ENCODE measurements around the gene SLC8A2.

Gene SLC8A2

DNA sequence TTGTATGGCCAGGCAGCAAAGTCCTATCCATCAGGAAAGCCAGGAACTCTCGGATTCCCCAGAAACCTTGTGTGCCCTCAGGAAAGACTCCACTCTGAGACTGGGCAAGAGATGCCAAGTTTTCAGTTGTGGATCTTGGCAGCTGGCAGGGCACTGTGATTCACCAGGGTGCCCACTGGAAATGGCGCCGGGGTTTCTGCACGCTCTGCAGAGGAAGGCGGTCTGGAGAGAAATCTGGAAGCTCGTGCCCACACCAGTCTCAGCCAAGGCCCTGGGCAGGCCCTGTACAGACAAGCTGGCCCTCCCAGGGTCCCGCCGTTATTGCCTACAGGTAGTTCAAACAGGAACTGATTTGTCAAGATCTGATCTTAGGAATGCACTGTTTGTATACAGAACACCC is 38.3 kb upstream of the SLC8A2 start:
- H3K4me1 ChIP-seq (ENCODE audit: insufficient read depth, low read length): peaks cover 5% of the 10 kb centered on the region; the same call in 1 of the 2 replicates
- no peak overlapping the region for H3K9ac ChIP-seq (ENCODE audit: low read depth, low read length)
- H3K36me3 ChIP-seq (ENCODE audit: insufficient read depth, low read length): peaks cover 2% of the 10 kb centered on the region; the same call in 1 of the 2 replicates
- no peaks in the 10 kb centered on the region for H3K9me3 ChIP-seq (ENCODE audit: control insufficient read depth, insufficient read depth, low read length)

DNA sequence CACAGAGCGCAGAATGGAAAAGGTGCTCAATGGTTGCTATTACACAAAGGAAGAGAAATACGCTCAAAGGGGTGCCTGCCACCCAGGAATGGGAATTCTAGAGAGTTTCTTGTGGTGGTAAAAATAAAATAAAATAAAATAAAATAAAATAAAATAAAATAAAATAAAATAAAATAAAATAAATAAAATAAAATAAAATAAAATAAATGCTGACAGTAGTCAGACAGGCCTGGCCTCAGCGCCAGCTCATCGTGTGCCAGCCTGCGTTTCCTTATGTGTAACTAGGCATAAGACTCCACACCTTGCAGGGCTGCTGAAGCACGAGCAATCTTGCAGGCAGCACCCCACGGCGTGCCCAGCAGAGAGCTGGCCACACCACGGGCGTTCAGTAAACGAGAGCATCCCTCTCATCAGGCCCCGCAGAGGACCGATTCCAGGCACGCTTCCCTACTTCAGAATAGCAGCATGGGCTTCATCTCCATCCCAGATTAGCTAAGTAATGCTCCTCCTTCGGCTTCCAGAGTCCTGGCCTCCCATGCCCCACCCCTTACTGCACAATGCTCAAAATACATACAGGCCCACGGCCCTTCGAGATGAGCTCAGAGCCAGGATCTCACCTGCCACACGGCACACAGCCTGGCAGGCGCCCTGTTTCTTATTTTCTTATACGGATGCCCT is 37.6 kb upstream of the SLC8A2 start:
- Histone ChIP-seq H3K9me3 (ENCODE audit: control insufficient read depth, insufficient read depth, low read length) (no peaks in the 10 kb centered on the region), H3K36me3 (ENCODE audit: insufficient read depth, low read length) (peaks cover 2% of the 10 kb centered on the region; the same call in 1 of the 2 replicates), H3K9ac (ENCODE audit: low read depth, low read length) (no peak overlapping the region)

DNA sequence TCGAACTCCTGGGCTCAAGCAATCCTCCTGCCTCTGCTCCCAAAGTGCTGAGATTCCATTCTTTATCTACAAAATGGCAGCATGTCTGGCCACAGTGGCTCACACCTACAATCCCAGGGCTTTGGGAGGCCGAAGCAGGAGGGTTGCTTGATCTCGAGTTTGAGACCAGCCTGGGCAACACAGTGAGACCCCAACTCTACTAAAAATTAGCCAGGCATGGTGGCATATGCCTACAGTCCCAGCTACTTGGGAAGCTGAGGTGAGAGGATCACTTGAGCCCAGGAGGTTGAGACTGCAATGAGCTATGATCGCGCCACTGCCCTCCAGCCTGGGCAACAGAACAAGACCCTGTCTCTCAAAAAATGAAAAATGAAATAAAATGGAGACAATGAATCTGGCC is 37.0 kb upstream of the SLC8A2 start:
- H3K4me1 ChIP-seq (ENCODE audit: insufficient read depth, low read length): peaks cover 5% of the 10 kb centered on the region; the same call in 1 of the 2 replicates
- H3K9ac ChIP-seq (ENCODE audit: low read depth, low read length): no peak overlapping the region
- no peaks in the 10 kb centered on the region for H3K9me3 ChIP-seq (ENCODE audit: control insufficient read depth, insufficient read depth, low read length)
- peaks cover 2% of the 10 kb centered on the region; the same call in 1 of the 2 replicates for H3K36me3 ChIP-seq (ENCODE audit: insufficient read depth, low read length)

More for the DNA sequence above, 37.6 kb upstream of the SLC8A2 start:
- peaks cover 5% of the 10 kb centered on the region; the same call in 1 of the 2 replicates for H3K4me1 ChIP-seq (ENCODE audit: insufficient read depth, low read length)

DNA sequence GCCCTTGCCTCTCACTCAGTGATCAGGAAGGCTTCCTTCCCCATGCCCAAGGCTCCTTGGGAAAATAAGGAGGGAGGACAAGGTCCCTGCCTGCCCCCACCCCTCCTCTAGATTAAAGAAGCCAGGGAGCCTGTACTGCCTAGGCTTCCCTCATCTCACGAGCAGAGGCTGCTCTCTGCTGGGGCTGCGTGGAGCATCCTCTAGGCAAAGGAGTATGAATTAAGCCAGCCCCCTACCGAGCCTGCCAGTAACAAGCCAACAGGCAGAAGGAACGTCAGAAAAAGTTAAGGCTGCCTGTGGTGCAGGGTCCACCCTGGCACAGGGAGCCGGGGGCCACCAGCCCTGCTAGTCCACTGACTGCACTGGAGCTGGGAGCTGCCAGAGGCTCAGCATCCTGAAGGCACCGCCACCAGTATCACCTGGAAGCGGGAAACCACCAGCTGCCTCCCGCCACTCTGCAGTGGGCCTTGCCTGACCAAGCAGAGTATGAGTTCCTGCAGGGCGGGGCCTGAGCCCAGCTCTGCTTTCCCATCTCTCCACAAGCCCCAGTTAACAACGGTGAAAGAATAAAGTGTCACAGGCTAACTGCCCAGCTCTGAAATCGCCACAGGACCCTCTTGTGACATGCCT is 36.3 kb upstream of the SLC8A2 start:
- no peaks in the 10 kb centered on the region for H3K9me3 ChIP-seq (ENCODE audit: control insufficient read depth, insufficient read depth, low read length)
- no peak overlapping the region for H3K9ac ChIP-seq (ENCODE audit: low read depth, low read length)
- no peaks in the 10 kb centered on the region for H3K4me1 ChIP-seq (ENCODE audit: insufficient read depth, low read length)
- H3K36me3 ChIP-seq (ENCODE audit: insufficient read depth, low read length): peaks cover 2% of the 10 kb centered on the region; the same call in 1 of the 2 replicates

DNA sequence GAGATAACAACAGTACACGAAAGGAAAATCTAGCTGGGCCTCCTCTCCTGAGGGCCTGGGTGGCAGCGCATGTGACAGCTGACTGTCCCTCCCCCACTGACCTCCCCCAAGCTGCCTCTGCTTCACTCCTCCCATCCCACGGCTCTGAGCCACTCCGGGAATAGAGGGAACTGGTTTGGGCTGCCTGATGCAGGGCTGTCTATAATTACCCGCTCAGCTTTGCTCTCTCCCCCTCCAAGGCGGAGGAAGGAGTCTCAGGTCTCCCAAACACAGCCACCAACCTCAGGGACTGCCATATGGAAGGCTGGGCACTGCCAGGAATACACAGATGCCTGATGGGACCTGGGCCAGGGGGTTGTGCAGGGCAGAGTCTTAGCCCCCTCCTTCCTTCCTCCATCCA is 35.3 kb upstream of the SLC8A2 start:
- Histone ChIP-seq H3K36me3 (ENCODE audit: insufficient read depth, low read length) (peaks cover 2% of the 10 kb centered on the region; the same call in 1 of the 2 replicates), H3K9ac (ENCODE audit: low read depth, low read length) (no peak overlapping the region), H3K9me3 (ENCODE audit: control insufficient read depth, insufficient read depth, low read length) (no peaks in the 10 kb centered on the region), H3K4me1 (ENCODE audit: insufficient read depth, low read length) (no peaks in the 10 kb centered on the region)

DNA sequence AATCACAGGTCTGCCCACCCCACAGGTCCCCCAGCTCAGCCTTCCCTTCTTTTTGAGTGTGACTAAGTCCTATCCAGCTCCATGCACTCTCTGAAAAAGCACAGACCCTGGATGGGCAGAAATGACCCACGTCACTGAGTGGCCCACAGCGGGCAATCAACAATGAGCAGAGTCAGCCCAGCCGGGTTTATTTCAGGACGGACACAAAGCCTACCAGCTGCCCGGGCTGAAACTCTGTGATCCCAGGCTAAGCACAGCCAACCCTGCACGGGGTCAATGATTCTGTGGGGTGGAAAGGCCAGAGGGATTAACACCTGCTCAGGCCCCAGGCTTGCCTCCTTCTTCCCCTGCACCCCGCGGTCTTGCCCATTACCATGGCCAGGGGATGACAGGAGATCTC is 34.8 kb upstream of the SLC8A2 start:
- no peak overlapping the region for H3K9ac ChIP-seq (ENCODE audit: low read depth, low read length)
- no peaks in the 10 kb centered on the region for H3K4me1 ChIP-seq (ENCODE audit: insufficient read depth, low read length)
- H3K36me3 ChIP-seq (ENCODE audit: insufficient read depth, low read length): peaks cover 2% of the 10 kb centered on the region; the same call in 1 of the 2 replicates
- no peaks in the 10 kb centered on the region for H3K9me3 ChIP-seq (ENCODE audit: control insufficient read depth, insufficient read depth, low read length)

DNA sequence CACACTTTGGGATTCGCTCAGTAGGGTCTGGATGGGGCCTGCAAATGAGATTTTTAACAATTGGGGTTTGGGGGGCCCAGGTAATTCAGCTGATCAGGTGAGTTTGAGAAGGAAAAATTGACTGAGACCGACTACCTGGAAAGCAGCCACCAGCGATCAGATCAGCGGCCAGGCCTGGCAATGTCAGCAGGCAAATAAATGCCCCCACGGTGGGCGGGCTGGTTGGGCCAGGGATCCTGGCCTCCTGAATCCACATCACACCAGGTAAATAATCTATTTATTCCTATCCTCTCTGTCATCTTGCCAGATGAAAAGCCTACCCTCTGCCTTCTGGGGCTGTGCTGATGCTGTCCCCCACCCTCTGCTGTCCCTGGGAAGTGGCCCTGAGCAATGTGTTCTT is 33.8 kb upstream of the SLC8A2 start:
- no peaks in the 10 kb centered on the region for H3K9me3 ChIP-seq (ENCODE audit: control insufficient read depth, insufficient read depth, low read length)
- H3K36me3 ChIP-seq (ENCODE audit: insufficient read depth, low read length): peaks cover 2% of the 10 kb centered on the region; the same call in 1 of the 2 replicates
- H3K9ac ChIP-seq (ENCODE audit: low read depth, low read length): no peak overlapping the region
- no peaks in the 10 kb centered on the region for H3K4me1 ChIP-seq (ENCODE audit: insufficient read depth, low read length)

DNA sequence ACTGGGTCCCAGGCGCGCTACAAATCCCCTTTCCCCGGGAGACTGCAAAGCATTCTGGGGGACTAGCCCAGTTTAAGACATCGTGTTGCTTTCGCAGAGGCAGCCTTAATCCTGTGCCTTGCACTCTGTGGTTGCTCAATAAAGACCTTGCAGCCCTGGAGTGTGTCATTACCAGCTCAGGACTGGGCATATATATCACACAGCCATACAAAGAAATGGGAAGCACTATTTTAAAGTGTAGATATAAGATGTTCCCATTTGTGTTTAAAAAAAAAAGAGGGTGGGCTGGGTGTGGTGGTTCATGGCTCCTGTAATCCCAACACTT is 32.1 kb upstream of the SLC8A2 start:
- H3K9me3 ChIP-seq (ENCODE audit: control insufficient read depth, insufficient read depth, low read length): no peaks in the 10 kb centered on the region
- H3K4me1 ChIP-seq (ENCODE audit: insufficient read depth, low read length): no peaks in the 10 kb centered on the region
- H3K9ac ChIP-seq (ENCODE audit: low read depth, low read length): no peak overlapping the region
- H3K36me3 ChIP-seq (ENCODE audit: insufficient read depth, low read length): peaks cover 2% of the 10 kb centered on the region; the same call in 1 of the 2 replicates

DNA sequence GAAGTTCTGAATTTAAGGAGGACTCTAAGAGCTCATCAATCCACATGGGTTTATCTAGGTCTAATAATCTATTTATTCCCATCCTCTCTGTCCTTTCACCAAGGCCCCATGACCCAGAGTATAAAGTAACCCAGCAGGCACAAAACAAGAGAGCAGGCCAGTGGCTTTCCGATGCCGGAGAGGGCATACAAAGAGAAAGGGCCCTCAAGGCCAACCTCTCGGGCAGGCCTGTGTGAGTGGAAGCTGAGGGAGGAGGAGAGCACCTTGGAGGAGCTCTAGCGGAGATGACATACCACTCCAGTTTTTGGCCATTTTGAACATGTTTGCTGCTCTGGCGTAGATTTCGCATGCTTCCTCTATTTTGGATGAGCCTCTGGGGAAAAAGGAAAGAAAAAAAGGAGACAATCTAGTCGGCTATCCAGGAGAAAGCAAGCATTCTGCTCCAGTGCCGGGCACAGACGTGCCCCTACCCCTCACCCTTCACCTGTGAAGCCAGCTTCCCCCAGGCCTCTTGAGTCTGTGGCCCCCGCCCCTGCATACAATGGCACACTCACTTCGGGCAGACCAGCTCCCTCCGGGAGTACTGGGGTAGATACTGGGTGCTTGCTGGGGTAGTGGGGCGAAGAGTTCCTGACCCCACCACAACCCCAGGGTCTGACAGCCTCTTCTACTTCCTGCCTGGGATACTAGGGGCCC is 31.6 kb upstream of the SLC8A2 start:
- no peak overlapping the region for H3K9ac ChIP-seq (ENCODE audit: low read depth, low read length)
- peaks cover 2% of the 10 kb centered on the region; the same call in 1 of the 2 replicates for H3K36me3 ChIP-seq (ENCODE audit: insufficient read depth, low read length)

DNA sequence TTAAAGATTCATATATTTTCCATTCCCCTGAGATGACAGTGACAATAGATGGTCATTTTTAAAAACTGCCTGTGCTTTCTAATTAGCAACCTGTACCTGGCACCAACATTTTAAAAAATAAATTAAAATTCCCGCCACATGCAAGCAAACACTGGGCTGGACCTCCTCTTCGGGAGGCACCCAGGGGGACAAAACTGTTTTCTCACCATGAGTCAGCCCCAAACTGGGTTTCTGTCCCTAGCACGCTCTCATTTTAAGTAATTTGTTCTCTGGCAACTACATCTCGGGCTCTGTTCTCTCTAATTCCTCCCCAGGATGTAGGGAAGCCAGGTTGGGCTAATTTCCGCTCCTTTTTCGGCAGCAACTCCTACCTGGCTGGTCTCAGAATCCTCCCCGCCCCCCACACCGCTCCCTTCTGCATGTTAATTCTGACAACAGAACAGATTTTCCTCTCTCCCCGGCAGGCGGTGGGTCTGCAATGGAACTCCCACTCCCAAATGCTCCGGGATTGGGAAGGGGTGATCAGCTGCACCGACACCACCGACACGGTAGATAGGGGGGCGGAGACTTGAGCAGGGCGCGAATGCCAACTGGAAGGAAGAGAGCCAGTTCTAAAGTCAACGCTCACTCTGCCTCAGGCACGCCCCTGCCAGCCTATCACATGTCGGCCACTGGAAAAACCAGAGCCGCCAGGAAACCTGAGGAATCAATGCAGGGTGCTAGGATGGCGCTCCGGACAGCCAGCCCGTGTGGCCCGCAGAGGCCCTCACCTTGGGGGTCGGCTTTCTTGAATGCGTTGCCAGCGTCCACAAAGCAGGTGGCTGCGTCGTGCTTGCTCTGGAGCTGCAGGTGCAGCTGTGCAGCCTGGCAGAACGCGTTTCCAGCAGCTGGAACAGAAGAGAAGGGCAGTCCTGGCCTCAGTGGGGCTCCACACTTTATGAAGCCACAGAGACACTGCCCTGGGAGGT is 28.5 kb upstream of the SLC8A2 start:
- Histone ChIP-seq H3K36me3 (ENCODE audit: insufficient read depth, low read length) (no peaks in the 10 kb centered on the region; the same call in 1 of the 2 replicates), H3K9ac (ENCODE audit: low read depth, low read length) (no peak overlapping the region), H3K9me3 (ENCODE audit: control insufficient read depth, insufficient read depth, low read length) (no peaks in the 10 kb centered on the region), H3K4me1 (ENCODE audit: insufficient read depth, low read length) (no peaks in the 10 kb centered on the region)

More for the DNA sequence above, 31.6 kb upstream of the SLC8A2 start:
- Histone ChIP-seq H3K9me3 (ENCODE audit: control insufficient read depth, insufficient read depth, low read length) (no peaks in the 10 kb centered on the region), H3K4me1 (ENCODE audit: insufficient read depth, low read length) (no peaks in the 10 kb centered on the region)

DNA sequence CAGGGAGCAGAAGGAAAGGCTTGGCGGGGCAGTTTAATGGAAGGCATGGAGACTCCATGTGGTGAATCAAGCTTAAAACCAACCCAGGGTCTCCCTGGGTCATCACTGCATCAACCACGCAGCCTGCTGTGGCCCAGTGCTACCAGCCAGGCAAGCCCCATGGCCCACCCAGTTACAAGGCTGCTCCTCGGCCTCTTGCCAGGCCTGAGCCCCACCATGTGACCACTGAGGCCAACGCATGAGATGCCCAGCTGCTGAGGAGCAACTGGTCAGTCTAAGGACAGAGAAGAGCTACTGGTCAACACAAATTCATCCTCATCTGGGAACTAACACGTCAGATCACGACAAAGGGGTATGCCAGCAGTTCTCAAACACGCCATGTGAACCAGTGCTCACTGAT is 27.7 kb upstream of the SLC8A2 start:
- Histone ChIP-seq H3K9ac (ENCODE audit: low read depth, low read length) (no peak overlapping the region), H3K9me3 (ENCODE audit: control insufficient read depth, insufficient read depth, low read length) (no peaks in the 10 kb centered on the region), H3K36me3 (ENCODE audit: insufficient read depth, low read length) (no peaks in the 10 kb centered on the region; the same call in 1 of the 2 replicates), H3K4me1 (ENCODE audit: insufficient read depth, low read length) (no peaks in the 10 kb centered on the region)

DNA sequence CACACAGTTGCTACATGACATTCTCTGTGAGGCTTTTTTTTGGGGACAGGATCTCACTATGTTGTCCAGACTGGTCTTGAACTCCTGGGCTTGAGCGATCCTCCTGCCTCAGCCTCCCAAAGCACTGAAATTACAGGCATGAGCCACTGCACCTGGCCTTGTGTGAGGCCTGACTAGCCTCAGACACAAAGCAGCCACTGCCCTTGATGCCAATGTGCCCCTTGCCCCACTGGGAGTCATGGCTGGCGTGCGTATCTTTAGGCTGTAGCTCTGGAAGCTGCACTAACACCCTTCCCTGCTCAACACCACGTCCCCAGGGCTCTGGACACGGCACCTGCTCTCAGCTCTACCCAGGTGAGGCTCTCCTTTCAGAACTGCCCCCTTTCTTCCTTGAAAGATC is 26.9 kb upstream of the SLC8A2 start:
- no peak overlapping the region for H3K9ac ChIP-seq (ENCODE audit: low read depth, low read length)
- no peaks in the 10 kb centered on the region for H3K4me1 ChIP-seq (ENCODE audit: insufficient read depth, low read length)
- no peaks in the 10 kb centered on the region for H3K9me3 ChIP-seq (ENCODE audit: control insufficient read depth, insufficient read depth, low read length)
- H3K36me3 ChIP-seq (ENCODE audit: insufficient read depth, low read length): no peaks in the 10 kb centered on the region; the same call in 1 of the 2 replicates

DNA sequence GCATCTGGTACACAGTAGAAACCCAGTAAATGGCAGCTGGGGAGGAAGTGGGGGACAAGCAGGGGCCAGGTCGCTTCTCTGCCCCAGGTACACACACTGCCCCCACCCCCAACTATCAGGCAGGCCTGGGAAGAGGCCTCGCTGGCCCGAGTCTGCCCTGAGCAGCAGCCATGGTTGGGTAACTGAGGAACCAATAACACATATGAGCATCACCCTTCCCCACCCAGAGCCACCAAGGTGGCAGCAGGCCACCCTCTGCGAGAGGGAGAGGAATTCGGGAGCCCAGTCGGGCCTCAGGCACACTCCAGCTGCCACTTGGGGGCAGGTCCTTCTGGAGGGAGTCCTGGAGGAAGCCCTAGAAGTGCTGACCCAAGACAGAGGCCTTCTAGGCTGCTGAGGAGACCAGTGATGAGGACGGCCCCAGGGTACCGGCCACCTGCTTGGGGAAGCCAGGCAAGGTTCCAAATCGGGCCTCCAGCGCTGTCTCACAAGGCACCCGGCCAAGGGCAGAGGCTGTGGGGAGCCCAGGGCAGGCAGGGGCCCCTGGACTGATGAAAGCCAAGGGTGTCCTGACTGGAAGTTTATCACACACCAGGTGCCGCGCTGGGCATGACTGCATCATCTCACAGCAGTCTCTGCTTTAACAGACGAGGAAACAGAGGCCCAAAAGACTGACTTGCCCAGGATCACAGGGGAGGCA is 26.3 kb upstream of the SLC8A2 start:
- H3K9me3 ChIP-seq (ENCODE audit: control insufficient read depth, insufficient read depth, low read length): no peaks in the 10 kb centered on the region
- no peak overlapping the region for H3K9ac ChIP-seq (ENCODE audit: low read depth, low read length)
- no peaks in the 10 kb centered on the region for H3K4me1 ChIP-seq (ENCODE audit: insufficient read depth, low read length)
- H3K36me3 ChIP-seq (ENCODE audit: insufficient read depth, low read length): no peaks in the 10 kb centered on the region; the same call in 1 of the 2 replicates

All from ES-I3 (cell line).